ENCODE measurements around the gene ARAP1. TPM values are rescaled to one million over a fixed set of nuclear protein-coding genes. Genes with fewer than 3 reads are reported as not detected.

Gene ARAP1
- total RNA-seq, 3 donors from 2014 or later, result 52.3 to 58.1 (median 52.8) TPM

- Mint-ChIP-seq H3K36me3 (ENCODE audit: insufficient read depth) (no peaks in the 10 kb centered on the region), H3K9me3 (no peaks in the 10 kb centered on the region), H3K4me3 (no peak overlapping the region), H3K27me3 (ENCODE audit: low read depth) (peaks cover 20% of the 10 kb centered on the region), H3K4me1 (ENCODE audit: low read depth) (no peaks in the 10 kb centered on the region)
- ATAC-seq (no peak), DNase-seq (no peak)
Observed at GRCh38 chr11:72661486-72661885, 90.7 kb downstream of the ARAP1 start.

GRCh38 chr11:72658989-72659640, 93.1 kb downstream of the ARAP1 start:
- H3K9me3 Mint-ChIP-seq, result no peaks in the 10 kb centered on the region
- H3K27me3 Mint-ChIP-seq (ENCODE audit: low read depth), result peaks cover 3% of the 10 kb centered on the region
- H3K36me3 Mint-ChIP-seq (ENCODE audit: insufficient read depth), result no peaks in the 10 kb centered on the region

DNA sequence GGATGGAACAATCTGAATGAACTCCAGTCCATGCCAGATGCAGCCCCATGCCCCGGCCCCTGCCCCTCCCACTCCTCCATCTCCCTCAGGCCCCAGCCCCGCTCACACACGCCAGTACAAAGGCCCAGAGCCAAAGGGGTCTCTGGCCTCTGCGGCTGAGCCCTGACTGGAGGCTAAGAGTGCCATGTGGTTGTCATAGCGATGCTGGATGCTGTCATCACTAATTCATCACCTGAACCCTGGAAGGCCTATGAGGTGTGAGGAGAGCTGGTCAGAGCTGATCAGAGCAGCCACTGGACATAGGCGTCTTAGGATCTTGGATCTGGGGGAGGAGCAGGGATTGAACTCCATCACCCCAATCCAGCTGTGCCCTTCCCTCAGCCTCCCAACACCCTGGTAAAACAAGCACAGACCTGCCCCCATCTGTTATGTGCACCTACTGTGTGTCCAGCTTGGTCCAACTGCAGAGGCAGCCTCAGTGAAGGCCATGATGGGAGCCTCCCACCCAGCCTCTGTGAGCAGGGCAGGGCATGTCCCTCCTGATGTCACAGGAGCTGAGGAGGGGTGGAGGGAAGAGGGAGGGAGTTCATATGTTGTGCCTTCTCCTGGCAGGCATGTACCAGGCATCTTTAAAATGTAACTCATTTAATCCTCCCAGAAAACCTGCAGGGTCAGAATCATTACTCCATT, 94.7 kb downstream of the ARAP1 start:
- Mint-ChIP-seq H3K4me1 (ENCODE audit: low read depth) (no peaks in the 10 kb centered on the region), H3K36me3 (ENCODE audit: insufficient read depth) (no peaks in the 10 kb centered on the region), H3K4me3 (no peak overlapping the region), H3K27me3 (ENCODE audit: low read depth) (peaks cover 2% of the 10 kb centered on the region), H3K9me3 (no peaks in the 10 kb centered on the region)
- ATAC-seq (no peak), DNase-seq (no peak)

More at GRCh38 chr11:72658989-72659640, 93.1 kb downstream of the ARAP1 start:
- H3K4me1 Mint-ChIP-seq (ENCODE audit: low read depth), result no peaks in the 10 kb centered on the region
- DNase-seq, result no peak
- ATAC-seq, result no peak
- H3K4me3 Mint-ChIP-seq, result no peak overlapping the region

DNA sequence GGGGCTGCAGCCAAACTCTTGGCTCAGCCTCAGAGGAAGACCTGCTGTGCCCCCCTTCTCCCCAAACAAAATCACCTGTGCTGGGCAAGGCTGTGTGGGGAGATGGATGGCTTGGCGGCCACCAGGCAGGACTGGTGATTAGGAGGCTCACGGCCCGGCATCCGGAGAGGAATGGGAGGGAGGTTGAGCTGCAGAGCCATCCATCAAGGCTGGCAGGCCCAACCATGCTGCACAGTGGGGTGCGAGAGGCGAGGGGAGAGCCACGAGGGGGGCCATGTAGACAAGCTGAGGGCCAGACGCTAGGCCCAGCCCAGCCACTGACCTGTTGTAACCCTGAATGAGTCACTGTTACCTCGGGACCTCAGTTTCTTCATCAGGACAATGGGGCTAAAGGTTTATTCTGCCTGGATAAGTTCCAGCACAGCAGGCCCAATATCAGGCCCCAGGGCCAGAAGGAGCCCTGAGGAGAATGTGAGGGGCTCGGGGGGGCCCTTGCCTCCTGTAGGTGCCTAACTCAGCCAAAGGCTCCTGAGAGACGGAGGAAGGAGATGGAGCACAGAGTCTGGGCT, 96.2 kb downstream of the ARAP1 start:
- DNase-seq (no peak), ATAC-seq (no peak)
- Mint-ChIP-seq H3K4me1 (ENCODE audit: low read depth) (no peaks in the 10 kb centered on the region), H3K9me3 (no peaks in the 10 kb centered on the region), H3K4me3 (no peak overlapping the region), H3K36me3 (ENCODE audit: insufficient read depth) (no peaks in the 10 kb centered on the region), H3K27me3 (ENCODE audit: low read depth) (peaks cover 2% of the 10 kb centered on the region)

- no peaks in the 10 kb centered on the region for H3K36me3 Mint-ChIP-seq (ENCODE audit: insufficient read depth)
- H3K4me3 Mint-ChIP-seq, result no peak overlapping the region
- H3K4me1 Mint-ChIP-seq (ENCODE audit: low read depth), result no peaks in the 10 kb centered on the region
- H3K9me3 Mint-ChIP-seq, result no peaks in the 10 kb centered on the region
- H3K27me3 Mint-ChIP-seq (ENCODE audit: low read depth), result peaks cover 2% of the 10 kb centered on the region
- DNase-seq (no peak), ATAC-seq (no peak)
Observed at GRCh38 chr11:72655014-72655413, 97.2 kb downstream of the ARAP1 start.

DNA sequence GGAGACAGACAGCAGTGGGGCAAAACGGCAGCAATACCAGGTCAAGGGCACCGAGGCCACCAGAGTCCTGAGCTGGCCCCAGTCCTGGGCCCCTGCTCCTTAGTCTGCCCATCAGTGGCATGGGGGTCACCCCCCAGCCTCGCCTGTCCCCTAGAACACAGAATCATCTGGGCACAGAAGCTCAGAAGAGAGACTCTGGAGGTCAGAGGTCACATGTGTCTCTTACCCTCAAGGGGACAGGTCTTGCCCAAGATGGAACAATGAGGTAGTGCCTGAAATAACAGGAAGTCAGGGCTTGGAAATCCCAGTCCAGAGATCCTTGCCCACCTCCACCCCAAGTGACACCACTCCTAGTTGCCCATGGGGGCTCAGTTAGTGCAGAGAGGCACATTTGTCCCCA, 98.6 kb downstream of the ARAP1 start:
- H3K4me3 Mint-ChIP-seq, result no peak overlapping the region
- H3K4me1 Mint-ChIP-seq (ENCODE audit: low read depth), result no peaks in the 10 kb centered on the region
- H3K9me3 Mint-ChIP-seq, result no peaks in the 10 kb centered on the region
- peaks cover 2% of the 10 kb centered on the region for H3K27me3 Mint-ChIP-seq (ENCODE audit: low read depth)
- ATAC-seq (no peak), DNase-seq (no peak)
- H3K36me3 Mint-ChIP-seq (ENCODE audit: insufficient read depth), result no peaks in the 10 kb centered on the region

DNA sequence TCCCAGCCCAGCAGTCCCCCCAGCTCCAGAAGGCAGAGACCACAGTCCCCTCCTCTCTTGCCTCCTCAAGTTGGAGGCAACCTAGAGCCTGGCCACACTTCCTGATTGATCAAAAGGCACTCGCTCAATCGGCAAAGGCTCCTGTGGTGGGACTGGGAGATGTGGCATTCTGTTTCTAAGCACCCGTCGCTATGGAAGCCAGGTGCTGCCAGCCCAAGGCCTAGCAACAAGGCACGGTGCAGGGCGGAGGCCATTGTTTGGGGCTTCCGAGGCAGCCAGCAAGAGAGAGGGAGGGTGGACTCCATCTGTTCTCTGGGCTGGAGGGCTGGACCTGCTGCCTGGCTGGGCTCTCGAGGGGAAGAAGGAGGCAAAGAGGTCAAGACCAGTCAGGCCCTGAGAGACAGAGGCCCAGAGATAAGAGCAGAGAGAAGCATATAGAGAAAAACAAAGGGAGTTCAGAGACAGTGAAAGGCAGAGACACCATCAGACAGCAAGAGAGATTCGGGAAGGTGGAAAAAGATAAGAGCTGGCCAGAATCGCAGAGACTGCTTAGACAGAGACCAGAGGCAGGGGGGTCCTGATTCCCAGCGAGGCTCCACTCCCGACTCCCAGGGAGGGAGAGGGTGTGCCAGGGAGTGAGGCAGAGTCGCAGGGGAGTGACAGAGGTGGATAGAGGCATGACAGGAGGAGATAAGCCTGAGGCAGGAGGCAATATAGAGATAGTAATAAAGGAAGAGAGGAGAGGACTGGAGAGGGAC, 99.2 kb downstream of the ARAP1 start:
- no peaks in the 10 kb centered on the region for H3K36me3 Mint-ChIP-seq (ENCODE audit: insufficient read depth)
- H3K4me1 Mint-ChIP-seq (ENCODE audit: low read depth), result no peaks in the 10 kb centered on the region
- no peaks in the 10 kb centered on the region for H3K9me3 Mint-ChIP-seq
- no peak overlapping the region for H3K4me3 Mint-ChIP-seq
- peaks cover 2% of the 10 kb centered on the region for H3K27me3 Mint-ChIP-seq (ENCODE audit: low read depth)
- ATAC-seq (no peak), DNase-seq (no peak)

GRCh38 chr11:72652133-72652532, 100.1 kb downstream of the ARAP1 start:
- H3K27me3 Mint-ChIP-seq (ENCODE audit: low read depth), result peaks cover 2% of the 10 kb centered on the region
- ATAC-seq (no peak), DNase-seq (no peak)
- no peaks in the 10 kb centered on the region for H3K9me3 Mint-ChIP-seq
- H3K4me1 Mint-ChIP-seq (ENCODE audit: low read depth), result no peaks in the 10 kb centered on the region
- no peaks in the 10 kb centered on the region for H3K36me3 Mint-ChIP-seq (ENCODE audit: insufficient read depth)
- no peak overlapping the region for H3K4me3 Mint-ChIP-seq

- DNase-seq, result no peak
- no peaks in the 10 kb centered on the region for H3K36me3 Mint-ChIP-seq (ENCODE audit: insufficient read depth)
- peaks cover 2% of the 10 kb centered on the region for H3K27me3 Mint-ChIP-seq (ENCODE audit: low read depth)
- H3K9me3 Mint-ChIP-seq, result no peaks in the 10 kb centered on the region
- no peaks in the 10 kb centered on the region for H3K4me1 Mint-ChIP-seq (ENCODE audit: low read depth)
- no peak for ATAC-seq
- no peak overlapping the region for H3K4me3 Mint-ChIP-seq
Observed at GRCh38 chr11:72649215-72649976, 102.8 kb downstream of the ARAP1 start.

- no peak for DNase-seq
- no peaks in the 10 kb centered on the region for H3K9me3 Mint-ChIP-seq
- ATAC-seq, result no peak
- H3K36me3 Mint-ChIP-seq (ENCODE audit: insufficient read depth), result no peaks in the 10 kb centered on the region
- peaks cover 2% of the 10 kb centered on the region for H3K27me3 Mint-ChIP-seq (ENCODE audit: low read depth)
- H3K4me3 Mint-ChIP-seq, result no peak overlapping the region
- H3K4me1 Mint-ChIP-seq (ENCODE audit: low read depth), result no peaks in the 10 kb centered on the region
Observed at GRCh38 chr11:72648384-72649136, 103.6 kb downstream of the ARAP1 start.

GRCh38 chr11:72647882-72648281, 104.3 kb downstream of the ARAP1 start:
- no peak for DNase-seq
- H3K4me3 Mint-ChIP-seq, result no peak overlapping the region
- H3K9me3 Mint-ChIP-seq, result no peaks in the 10 kb centered on the region
- peaks cover 1% of the 10 kb centered on the region for H3K27me3 Mint-ChIP-seq (ENCODE audit: low read depth)
- ATAC-seq, result no peak
- H3K36me3 Mint-ChIP-seq (ENCODE audit: insufficient read depth), result no peaks in the 10 kb centered on the region
- no peaks in the 10 kb centered on the region for H3K4me1 Mint-ChIP-seq (ENCODE audit: low read depth)

DNA sequence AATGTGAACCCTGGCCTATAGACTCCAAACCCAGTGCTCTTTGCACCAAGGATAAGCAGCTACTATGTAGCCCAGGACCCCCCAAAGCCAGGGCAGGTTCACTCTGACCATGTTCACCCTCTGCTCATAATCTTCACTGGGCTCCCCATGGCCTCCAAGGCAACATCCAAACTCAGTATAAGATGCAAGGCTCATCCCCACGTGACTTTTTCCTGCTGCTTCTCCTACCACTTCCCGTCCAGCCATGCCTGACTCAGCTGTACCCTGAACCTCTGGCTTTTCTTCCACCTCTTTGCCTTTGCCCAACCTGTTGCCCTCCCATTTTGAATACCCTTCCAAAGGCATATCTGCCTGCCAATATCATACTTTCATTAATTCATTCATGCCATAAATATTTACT, 105.7 kb downstream of the ARAP1 start:
- no peak for ATAC-seq
- DNase-seq, result no peak
- no peaks in the 10 kb centered on the region for H3K36me3 Mint-ChIP-seq (ENCODE audit: insufficient read depth)
- peaks cover 1% of the 10 kb centered on the region for H3K27me3 Mint-ChIP-seq (ENCODE audit: low read depth)
- no peak overlapping the region for H3K4me3 Mint-ChIP-seq
- no peaks in the 10 kb centered on the region for H3K9me3 Mint-ChIP-seq
- no peaks in the 10 kb centered on the region for H3K4me1 Mint-ChIP-seq (ENCODE audit: low read depth)

- ATAC-seq, result no peak
- H3K4me1 Mint-ChIP-seq (ENCODE audit: low read depth), result no peaks in the 10 kb centered on the region
- peaks cover 1% of the 10 kb centered on the region for H3K27me3 Mint-ChIP-seq (ENCODE audit: low read depth)
- no peak for DNase-seq
- no peaks in the 10 kb centered on the region for H3K9me3 Mint-ChIP-seq
- no peak overlapping the region for H3K4me3 Mint-ChIP-seq
- no peaks in the 10 kb centered on the region for H3K36me3 Mint-ChIP-seq (ENCODE audit: insufficient read depth)
Observed at GRCh38 chr11:72646024-72646423, 106.2 kb downstream of the ARAP1 start.

All from activated T-cell treated with anti-CD3 and anti-CD28 coated beads, Interleukin-2, amount 50 U/mL, for 4 hours (primary cell).